Measurements from ENCODE around the gene VWCE.

VWCE gene

GRCh38 chr11:61275191-61275590, 19.9 kb downstream of the VWCE start:
- H3K9me3 Mint-ChIP-seq: no peaks in the 10 kb centered on the region
- H3K4me1 Mint-ChIP-seq: peaks cover 5% of the 10 kb centered on the region
- no peak overlapping the region for H3K4me3 Mint-ChIP-seq
- peaks cover 8% of the 10 kb centered on the region for H3K27me3 Mint-ChIP-seq (ENCODE audit: low read depth)
- H3K27ac Mint-ChIP-seq: no peak overlapping the region
- TF ChIP-seq CTCF (IDR thresholded peaks at IDR 0.05; ENCODE audit: unreplicated experiment in 3 of 3): no peak
- H3K36me3 Mint-ChIP-seq (ENCODE audit: low read depth): peaks cover 4% of the 10 kb centered on the region

GRCh38 chr11:61274084-61274483, 21.0 kb downstream of the VWCE start:
- peaks cover 5% of the 10 kb centered on the region for H3K4me1 Mint-ChIP-seq
- H3K36me3 Mint-ChIP-seq (ENCODE audit: low read depth): no peaks in the 10 kb centered on the region
- no peak overlapping the region for H3K4me3 Mint-ChIP-seq
- no peak for TF ChIP-seq CTCF (IDR thresholded peaks at IDR 0.05; ENCODE audit: unreplicated experiment in 3 of 3)
- no peaks in the 10 kb centered on the region for H3K9me3 Mint-ChIP-seq
- H3K27me3 Mint-ChIP-seq (ENCODE audit: low read depth): no peaks in the 10 kb centered on the region
- no peak overlapping the region for H3K27ac Mint-ChIP-seq

GRCh38 chr11:61273178-61274078, 21.7 kb downstream of the VWCE start:
- Mint-ChIP-seq H3K4me1 (peaks cover 5% of the 10 kb centered on the region), H3K36me3 (ENCODE audit: low read depth) (no peaks in the 10 kb centered on the region), H3K9me3 (no peaks in the 10 kb centered on the region), H3K27ac (no peak overlapping the region), H3K4me3 (no peak overlapping the region), H3K27me3 (ENCODE audit: low read depth) (no peaks in the 10 kb centered on the region)
- no peak for TF ChIP-seq CTCF (IDR thresholded peaks at IDR 0.05; ENCODE audit: unreplicated experiment in 3 of 3)

DNA sequence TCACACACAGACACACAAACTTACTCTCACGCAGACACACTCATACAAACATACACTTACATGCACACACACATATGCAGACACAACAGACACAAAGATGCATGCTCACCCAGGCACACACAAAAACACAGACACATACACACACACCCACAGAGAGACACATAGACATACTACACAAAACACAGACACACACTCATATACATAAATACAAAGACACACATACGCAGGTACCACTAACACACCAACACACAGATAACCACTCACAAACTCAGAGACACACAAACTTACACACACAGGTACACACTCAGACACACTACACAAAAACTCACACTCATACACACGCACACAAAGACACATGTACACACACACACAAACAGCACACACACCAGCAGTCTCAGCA, 22.4 kb downstream of the VWCE start:
- no peaks in the 10 kb centered on the region for H3K9me3 Mint-ChIP-seq
- no peak for TF ChIP-seq CTCF (IDR thresholded peaks at IDR 0.05; ENCODE audit: unreplicated experiment in 3 of 3)
- no peaks in the 10 kb centered on the region for H3K4me1 Mint-ChIP-seq
- H3K36me3 Mint-ChIP-seq (ENCODE audit: low read depth): no peaks in the 10 kb centered on the region
- H3K27me3 Mint-ChIP-seq (ENCODE audit: low read depth): no peaks in the 10 kb centered on the region
- no peak overlapping the region for H3K27ac Mint-ChIP-seq
- no peak overlapping the region for H3K4me3 Mint-ChIP-seq

- H3K4me3 Mint-ChIP-seq: no peak overlapping the region
- H3K9me3 Mint-ChIP-seq: no peaks in the 10 kb centered on the region
- H3K27me3 Mint-ChIP-seq (ENCODE audit: low read depth): no peaks in the 10 kb centered on the region
- no peak overlapping the region for H3K27ac Mint-ChIP-seq
- no peaks in the 10 kb centered on the region for H3K4me1 Mint-ChIP-seq
- no peak for TF ChIP-seq CTCF (IDR thresholded peaks at IDR 0.05; ENCODE audit: unreplicated experiment in 3 of 3)
- H3K36me3 Mint-ChIP-seq (ENCODE audit: low read depth): no peaks in the 10 kb centered on the region
Observed at GRCh38 chr11:61270354-61271076, 24.6 kb downstream of the VWCE start.

All from nephron (organoid).